H9 (cell line): ENCODE measurements around the gene APP. TPM values are rescaled to one million over a fixed set of nuclear protein-coding genes. Genes with fewer than 3 reads are reported as not detected.

Experiments used
- DNase-seq: peaks from one replicate; pipeline ENCODE4 v3.0.0-alpha.2; 2017
- H2AFZ ChIP-seq: one replicate; pipeline ENCODE4 v1.6.1; 2013; ENCODE audit warnings: mild to moderate bottlenecking, low read length, control low read depth, moderate library complexity
- H2AK5ac ChIP-seq: 2 replicates; pipeline ENCODE4 v1.6.1; 2013; ENCODE audit warnings: low read length, control low read depth, mixed read lengths; ENCODE audit not compliant: insufficient read length
- H2BK120ac ChIP-seq: one replicate; pipeline ENCODE4 v1.6.1; 2013; ENCODE audit warnings: low read depth, mild to moderate bottlenecking, low read length, control low read depth, inconsistent platforms; ENCODE audit not compliant: poor library complexity, severe bottlenecking
- H2BK12ac ChIP-seq: 2 replicates; pipeline ENCODE4 v1.6.1; 2013; ENCODE audit warnings: low read length, control low read depth, mixed read lengths, low read depth; ENCODE audit not compliant: insufficient read length
- H2BK15ac ChIP-seq: 2 replicates; pipeline ENCODE4 v1.6.1; 2013; ENCODE audit warnings: low read depth, low read length, control low read depth
- H2BK20ac ChIP-seq: one replicate; pipeline ENCODE4 v1.6.1; 2013; ENCODE audit warnings: low read depth, mild to moderate bottlenecking, low read length, control low read depth, inconsistent platforms; ENCODE audit not compliant: poor library complexity, severe bottlenecking
- H2BK5ac ChIP-seq: 2 replicates; pipeline ENCODE4 v1.6.1; 2013; ENCODE audit warnings: low read length, control low read depth, mixed read lengths; ENCODE audit not compliant: insufficient read length
- H3K14ac ChIP-seq: 2 replicates; pipeline ENCODE4 v1.6.1; 2013; ENCODE audit warnings: low read length, control low read depth; ENCODE audit not compliant: insufficient read depth
- H3K18ac ChIP-seq: 2 replicates; pipeline ENCODE4 v1.6.1; 2013; ENCODE audit warnings: low read depth, mild to moderate bottlenecking, mixed read lengths, low read length, control low read depth; ENCODE audit not compliant: insufficient read length
- H3K23ac ChIP-seq: 2 replicates; pipeline ENCODE4 v1.6.1; 2013; ENCODE audit warnings: low read length, control low read depth, mixed read lengths, low read depth; ENCODE audit not compliant: insufficient read length
- H3K23me2 ChIP-seq: 2 replicates; pipeline ENCODE4 v1.6.1; 2013; ENCODE audit warnings: low read depth, mild to moderate bottlenecking, mixed read lengths, low read length, control low read depth; ENCODE audit not compliant: insufficient read length, poor library complexity, severe bottlenecking
- H3K27ac ChIP-seq: 2 replicates; pipeline ENCODE4 v1.5.1; 2013; ENCODE audit warnings: low read length, control low read depth, mixed read lengths, low read depth; ENCODE audit not compliant: insufficient read length
- H3K27me3 ChIP-seq: 2 replicates; pipeline ENCODE4 v1.6.1; 2013; ENCODE audit warnings: low read length, control low read depth, inconsistent platforms; ENCODE audit not compliant: insufficient read depth
- H3K4ac ChIP-seq: 2 replicates; pipeline ENCODE4 v1.6.1; 2013; ENCODE audit warnings: low read depth, mild to moderate bottlenecking, control low read depth, inconsistent platforms, low read length, moderate library complexity
- H3K4me1 ChIP-seq: 2 replicates; pipeline ENCODE4 v1.6.1; 2013; ENCODE audit warnings: low read length, control low read depth, inconsistent platforms; ENCODE audit not compliant: insufficient read depth
- H3K4me2 ChIP-seq: 2 replicates; pipeline ENCODE4 v1.6.1; 2013; ENCODE audit warnings: low read length, control low read depth, mixed read lengths; ENCODE audit not compliant: insufficient read length, insufficient read depth
- H3K56ac ChIP-seq: 2 replicates; pipeline ENCODE4 v1.6.1; 2013; ENCODE audit warnings: low read depth, mild to moderate bottlenecking, mixed read lengths, low read length, control low read depth; ENCODE audit not compliant: insufficient read length
- H3K79me1 ChIP-seq: 2 replicates; pipeline ENCODE4 v1.6.1; 2013; ENCODE audit warnings: low read depth, mild to moderate bottlenecking, moderate library complexity, low read length, control low read depth, inconsistent platforms; ENCODE audit not compliant: insufficient read depth, poor library complexity, severe bottlenecking
- H3K79me2 ChIP-seq: 2 replicates; pipeline ENCODE4 v1.6.1; 2013; ENCODE audit warnings: low read length, control low read depth, inconsistent platforms; ENCODE audit not compliant: insufficient read depth
- H3K9ac ChIP-seq: 2 replicates; pipeline ENCODE4 v1.6.1; 2013; ENCODE audit warnings: low read length, control low read depth, mixed read lengths; ENCODE audit not compliant: insufficient read length; ENCODE audit errors: extremely low read depth
- H3K9me3 ChIP-seq: one replicate; pipeline ENCODE4 v1.6.1; 2013; ENCODE audit warnings: low read depth, low read length, inconsistent platforms; ENCODE audit not compliant: control insufficient read depth
- H3T11ph ChIP-seq: one replicate; pipeline ENCODE4 v1.6.1; 2013; ENCODE audit warnings: mild to moderate bottlenecking, low read length, control low read depth, inconsistent platforms
- H4K20me1 ChIP-seq: one replicate; pipeline ENCODE4 v1.6.1; 2013; ENCODE audit not compliant: control insufficient read depth, insufficient read length, insufficient read depth
- H4K5ac ChIP-seq: 2 replicates; pipeline ENCODE4 v1.6.1; 2013; ENCODE audit warnings: low read depth, mild to moderate bottlenecking, mixed read lengths, low read length, control low read depth; ENCODE audit not compliant: insufficient read length
- H4K8ac ChIP-seq: replicated peaks from 2 replicates; pipeline ENCODE4 v1.6.1; 2013; ENCODE audit warnings: low read length, control low read depth, mixed read lengths, low read depth; ENCODE audit not compliant: insufficient read length
- H4K91ac ChIP-seq: 2 replicates; pipeline ENCODE4 v1.6.1; 2013; ENCODE audit warnings: low read depth, mild to moderate bottlenecking, moderate library complexity, mixed read lengths, low read length, control low read depth; ENCODE audit not compliant: insufficient read length
- H3K27ac Mint-ChIP-seq, 3 experiments: 2 replicates in 2 of 3; 3 replicates in 1 of 3; pipeline ENCODE4 v1.8.0; 2020 to 2021; ENCODE audit warnings: mixed read lengths in 3 of 3, mild to moderate bottlenecking in 1 of 3, moderate library complexity in 1 of 3
- H3K27me3 Mint-ChIP-seq: 2 replicates; pipeline ENCODE4 v1.8.0; 2021; ENCODE audit warnings: low read depth, mild to moderate bottlenecking, moderate library complexity, mixed read lengths
- H3K36me3 Mint-ChIP-seq, 3 experiments: 2 replicates in 2 of 3; 3 replicates in 1 of 3; pipeline ENCODE4 v1.8.0; 2020 to 2021; ENCODE audit warnings: low read depth in 3 of 3, mixed read lengths in 3 of 3; ENCODE audit not compliant: insufficient read depth in 1 of 3
- H3K4me1 Mint-ChIP-seq, 2 experiments: 2 replicates each; pipeline ENCODE4 v1.8.0; 2020; ENCODE audit warnings: mixed read lengths in 2 of 2
- H3K4me3 Mint-ChIP-seq, 2 experiments: 2 replicates in 1 of 2; 3 replicates in 1 of 2; pipeline ENCODE4 v1.8.0; 2020 to 2021; ENCODE audit warnings: mild to moderate bottlenecking in 2 of 2, mixed read lengths in 2 of 2, moderate library complexity in 1 of 2
- H3K9me3 Mint-ChIP-seq, 2 experiments: 2 replicates in 1 of 2; 3 replicates in 1 of 2; pipeline ENCODE4 v1.8.0; 2020; ENCODE audit warnings: mild to moderate bottlenecking in 2 of 2, mixed read lengths in 2 of 2, moderate library complexity in 1 of 2
- WGBS: extraction: QIAGEN DNeasy Blood & Tissue Kit; methylation state at CpG from one replicate; pipeline ENCODE4 v1.1.7; 2013; ENCODE audit warnings: missing lambda C conversion rate, low lambda C conversion rate, mixed read lengths; ENCODE audit not compliant: insufficient read length; ENCODE audit errors: extremely low coverage; 5-methylcytosine and 5-hydroxymethylcytosine counted together
- total RNA-seq: library from RNA; stranded (reverse); gene quantifications from 2 replicates; pipeline ENCODE4 v1.2.1, GENCODE V29; 2021
- TF ChIP-seq, protein P1 (sequence below): fragments of 200-600 bp; sonication (generic); conservative IDR thresholded peaks from 3 replicates; pipeline ENCODE4 v1.8.0; 2021; ENCODE audit warnings: antibody characterized with exemption, mild to moderate bottlenecking

The APP gene
- total RNA-seq, 1 experiment from 2014 or later, result 380 TPM

DNA sequence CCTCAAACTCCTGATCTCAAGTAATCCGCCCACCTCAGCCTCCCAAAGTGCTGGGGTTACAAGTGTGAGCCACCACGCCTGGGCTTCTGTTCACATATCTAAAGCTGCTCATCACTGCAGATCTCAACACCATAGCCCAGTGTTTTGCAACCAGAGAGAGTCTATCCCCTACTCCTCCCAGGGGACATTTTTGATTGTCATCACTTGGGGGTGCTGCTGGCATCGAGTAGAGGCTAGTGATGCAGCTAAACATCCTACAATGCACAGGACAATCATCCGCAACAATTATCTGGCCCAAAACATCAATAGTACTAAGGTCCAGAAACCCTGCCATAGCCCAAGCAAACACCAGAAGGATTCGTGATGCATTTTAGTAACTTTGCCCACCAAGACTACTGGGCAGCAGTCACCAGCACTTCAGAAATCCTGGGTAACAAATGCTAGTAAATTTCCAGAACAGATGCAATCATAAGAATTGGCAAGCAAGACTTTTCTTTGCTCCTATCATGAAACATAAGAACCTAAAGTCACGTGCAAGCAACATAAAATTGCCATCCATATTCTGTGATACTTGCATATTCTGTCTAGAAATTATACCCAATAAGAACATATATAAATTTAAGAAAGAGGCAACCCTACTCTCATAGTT lies 159.2 kb downstream of the APP start:
- Histone ChIP-seq H4K8ac (no peak overlapping the region), H3K9me3 (no peaks in the 10 kb centered on the region), H3K4me1 (peaks cover 8% of the 10 kb centered on the region), H2AFZ (no peak overlapping the region), H2BK12ac (no peak overlapping the region), H3K27me3 (no peaks in the 10 kb centered on the region), H2AK5ac (no peak overlapping the region), H3K4me2 (no peak overlapping the region), H3K23me2 (no peaks in the 10 kb centered on the region), H3K4ac (no peak overlapping the region), H3K79me2 (peaks cover 5% of the 10 kb centered on the region; the same call in 1 of the 2 replicates), H4K5ac (no peak overlapping the region), H2BK5ac (no peak overlapping the region), H2BK15ac (no peak overlapping the region), H3T11ph (no peak overlapping the region), H2BK20ac (no peak overlapping the region), H4K91ac (no peak overlapping the region), H2BK120ac (no peak overlapping the region), H3K23ac (no peak overlapping the region), H3K79me1 (peaks cover 10% of the 10 kb centered on the region), H3K56ac (no peak overlapping the region), H3K9ac (no peak overlapping the region), H3K27ac (peak overlapping the region; percentile 46), H4K20me1 (no peaks in the 10 kb centered on the region), H3K18ac (no peak overlapping the region), H3K14ac (no peak overlapping the region)
- H3K4me3 Mint-ChIP-seq, result no peak overlapping the region
- DNase-seq, result no peak
- no CpG with 5 or more reads among the region's 6 CpGs for WGBS
- H3K9me3 Mint-ChIP-seq, result no peaks in the 10 kb centered on the region
- H3K27ac Mint-ChIP-seq, result peak overlapping the region in 1 of 3 experiments; percentile 28; a peak in 1 of 7 replicates
- H3K27me3 Mint-ChIP-seq, result no peaks in the 10 kb centered on the region
- peaks cover 34% of the 10 kb centered on the region in 2 experiments for H3K4me1 Mint-ChIP-seq
- H3K36me3 Mint-ChIP-seq, result peaks cover 5 to 8% (median 6%) of the 10 kb centered on the region in 3 experiments; a peak in 6 of 7 replicates
- TF ChIP-seq, protein P1, sequence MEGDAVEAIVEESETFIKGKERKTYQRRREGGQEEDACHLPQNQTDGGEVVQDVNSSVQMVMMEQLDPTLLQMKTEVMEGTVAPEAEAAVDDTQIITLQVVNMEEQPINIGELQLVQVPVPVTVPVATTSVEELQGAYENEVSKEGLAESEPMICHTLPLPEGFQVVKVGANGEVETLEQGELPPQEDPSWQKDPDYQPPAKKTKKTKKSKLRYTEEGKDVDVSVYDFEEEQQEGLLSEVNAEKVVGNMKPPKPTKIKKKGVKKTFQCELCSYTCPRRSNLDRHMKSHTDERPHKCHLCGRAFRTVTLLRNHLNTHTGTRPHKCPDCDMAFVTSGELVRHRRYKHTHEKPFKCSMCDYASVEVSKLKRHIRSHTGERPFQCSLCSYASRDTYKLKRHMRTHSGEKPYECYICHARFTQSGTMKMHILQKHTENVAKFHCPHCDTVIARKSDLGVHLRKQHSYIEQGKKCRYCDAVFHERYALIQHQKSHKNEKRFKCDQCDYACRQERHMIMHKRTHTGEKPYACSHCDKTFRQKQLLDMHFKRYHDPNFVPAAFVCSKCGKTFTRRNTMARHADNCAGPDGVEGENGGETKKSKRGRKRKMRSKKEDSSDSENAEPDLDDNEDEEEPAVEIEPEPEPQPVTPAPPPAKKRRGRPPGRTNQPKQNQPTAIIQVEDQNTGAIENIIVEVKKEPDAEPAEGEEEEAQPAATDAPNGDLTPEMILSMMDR, result no peak; the same call in 2 of the 3 replicates
